ENCODE data around the gene COQ6.
"Not testable (repeated sequence)": the region's sequence is repeated elsewhere in the genome, so short reads cannot be mapped to it uniquely, and the experiment has no call there.

The COQ6 gene

DNA sequence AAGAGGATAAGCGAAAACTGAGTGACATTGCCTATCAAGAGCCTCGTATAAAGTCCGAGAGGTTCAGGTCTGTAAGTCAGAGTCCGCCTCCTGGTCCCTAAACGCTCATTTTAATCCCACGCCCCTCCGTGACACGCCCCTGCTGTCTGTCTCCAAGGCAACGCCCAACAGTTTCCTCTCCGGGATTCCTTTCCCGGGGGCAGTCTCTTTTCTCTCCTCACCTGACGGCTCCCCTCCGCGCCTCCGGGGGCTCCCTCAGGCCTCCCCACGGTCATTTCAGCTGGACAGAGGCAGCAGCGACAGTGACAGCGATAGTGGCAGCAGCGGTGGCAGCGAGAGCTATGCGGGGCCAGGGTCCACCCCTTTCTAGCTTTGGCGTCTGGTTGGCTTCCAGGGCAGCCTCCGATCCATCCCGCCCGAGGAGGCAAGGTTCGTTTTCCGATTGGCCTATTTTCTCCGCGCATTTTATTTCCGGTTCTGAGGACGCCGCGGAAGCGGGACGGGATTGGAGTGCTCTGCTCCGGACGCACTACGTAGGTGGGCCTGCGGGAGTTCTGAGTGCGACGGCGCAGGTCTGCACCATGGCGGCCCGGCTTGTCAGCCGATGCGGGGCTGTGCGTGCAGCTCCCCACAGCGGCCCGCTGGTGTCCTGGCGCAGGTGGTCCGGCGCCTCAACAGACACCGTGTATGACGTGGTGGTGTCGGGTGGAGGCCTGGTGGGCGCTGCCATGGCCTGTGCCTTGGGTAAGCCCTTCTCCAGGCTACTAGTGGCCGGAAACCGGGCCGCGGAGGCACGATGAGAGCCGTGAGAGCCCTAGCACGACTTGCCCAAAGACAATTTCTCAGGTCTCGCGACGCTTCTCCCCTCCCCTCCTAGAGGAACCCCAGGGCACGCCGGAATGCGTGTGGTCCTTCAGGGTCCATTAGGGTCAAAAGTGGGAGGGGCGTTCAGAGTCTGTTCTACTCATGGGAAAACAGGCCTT, at the start of gene COQ6, which contains the start of gene FAM161B:
TSS of gene COQ6 (plus strand) at position 551 of the 983 bp plus-strand sequence. CDS start at position 582, 31 bp downstream.
TSS of gene FAM161B (minus strand) at position 343 of the 983 bp plus-strand sequence. CDS start at position 275, 68 bp downstream.
- DNase-seq (ENCODE audit: low read depth) = peak; percentile 90

DNA sequence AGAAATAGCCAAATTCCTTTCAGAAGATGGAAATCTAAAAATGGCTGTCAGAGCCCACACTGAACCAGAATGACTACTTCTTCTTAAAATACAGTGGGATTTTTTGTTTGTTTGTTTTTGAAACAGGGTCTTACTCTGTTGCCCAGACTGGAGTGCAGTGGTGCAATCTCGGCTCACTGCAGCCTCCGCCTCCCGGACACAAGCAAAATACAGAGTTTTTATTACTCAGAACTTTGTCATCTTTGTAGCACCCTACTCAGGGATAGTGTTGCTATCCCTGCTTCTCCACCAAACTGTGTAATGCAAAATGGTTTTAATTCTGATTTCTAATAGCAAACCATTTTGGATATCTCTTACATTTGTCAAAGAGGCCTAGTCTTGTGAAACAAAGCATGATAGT, 47.1 kb upstream of the COQ6 start:
- DNase-seq (ENCODE audit: low read depth) = no peak

DNA sequence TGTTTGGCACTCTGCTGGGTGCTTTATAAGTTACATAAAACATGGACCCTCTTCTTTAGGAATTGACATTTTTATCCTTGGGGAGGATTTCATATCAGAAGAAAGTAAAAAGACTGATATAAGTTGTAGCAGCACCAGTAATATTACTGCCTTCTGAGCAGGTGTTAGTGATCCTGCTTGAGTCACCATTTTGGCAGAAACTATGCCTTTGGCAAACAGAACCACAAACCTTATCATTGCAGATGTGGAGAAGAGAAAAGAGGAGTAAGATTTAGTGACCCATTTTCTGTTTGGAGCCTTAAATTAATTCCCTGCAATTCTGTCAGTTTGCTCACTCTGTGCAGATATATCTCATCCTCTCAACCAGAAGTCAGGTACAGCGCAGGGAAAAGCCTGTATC, 40.4 kb upstream of the COQ6 start:
- DNase-seq (ENCODE audit: low read depth) = no peak

GRCh38 chr14:73913256-73913655, 36.8 kb upstream of the COQ6 start:
- DNase-seq (ENCODE audit: low read depth) = no peak

DNA sequence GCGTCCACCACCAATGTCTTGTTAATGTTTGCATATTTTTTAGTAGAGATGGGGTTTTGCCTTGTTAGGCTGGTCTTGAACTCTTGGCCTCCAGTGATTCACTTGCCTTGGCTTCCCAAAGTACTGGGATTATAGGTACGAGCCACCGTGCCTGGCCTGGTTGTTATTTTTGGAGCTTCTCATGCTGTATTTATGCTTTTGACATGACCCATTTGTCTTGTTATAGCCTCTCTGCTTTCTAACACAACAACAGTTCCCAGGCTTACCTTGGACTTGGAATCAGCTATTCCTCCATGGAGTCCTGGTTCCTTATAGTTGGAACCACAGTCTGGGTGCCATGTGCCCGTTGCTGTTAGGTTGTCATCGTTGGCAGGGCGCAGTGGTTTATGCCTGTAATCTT, 33.8 kb upstream of the COQ6 start:
- no peak for DNase-seq (ENCODE audit: low read depth)

- DNase-seq (ENCODE audit: low read depth) = not testable (repeated sequence)
Measured at GRCh38 chr14:73919457-73919856, 30.6 kb upstream of the COQ6 start.

- no peak for DNase-seq (ENCODE audit: low read depth)
Measured at GRCh38 chr14:73924337-73924736, 25.8 kb upstream of the COQ6 start.

- DNase-seq (ENCODE audit: low read depth) = no peak
Measured at GRCh38 chr14:73935666-73936065, 14.4 kb upstream of the COQ6 start.

DNA sequence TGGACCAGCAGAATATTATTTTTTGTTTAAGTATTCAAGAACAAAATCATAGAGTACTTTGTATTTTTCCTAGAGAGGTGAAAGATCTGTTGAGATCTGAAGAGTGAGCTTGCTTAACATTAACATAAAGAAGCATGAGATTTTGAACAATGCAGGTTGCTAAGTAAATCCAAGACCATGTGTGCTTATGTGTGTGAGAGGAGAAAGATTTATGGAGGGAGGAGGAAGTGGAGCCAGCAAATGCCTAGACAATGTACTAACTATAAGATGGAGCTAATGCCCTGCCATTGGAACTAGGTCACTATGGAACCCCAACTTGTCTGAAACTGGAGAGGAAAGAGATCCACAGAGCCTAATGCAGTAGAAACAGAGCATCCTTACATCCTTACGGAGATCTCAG, 13.6 kb upstream of the COQ6 start:
- DNase-seq (ENCODE audit: low read depth) = no peak

DNA sequence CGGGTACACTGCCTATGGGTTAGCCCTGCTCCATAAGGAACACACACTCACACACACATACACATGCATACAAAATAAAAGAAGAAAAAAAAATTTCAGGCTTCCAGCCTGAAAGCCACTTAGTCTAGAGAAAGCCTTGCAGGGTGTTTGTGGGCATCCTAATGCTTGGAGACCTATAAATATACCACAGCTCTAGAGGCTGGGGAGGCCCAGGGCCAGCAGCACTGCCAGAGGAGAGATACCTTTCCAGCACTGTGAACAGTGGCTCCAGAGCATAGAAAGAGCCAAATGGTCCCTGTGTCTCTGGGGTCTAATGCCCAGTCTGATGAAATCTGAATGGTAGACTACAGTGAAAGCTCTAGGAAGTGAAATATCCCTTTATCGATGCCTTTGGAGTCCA, 13.1 kb upstream of the COQ6 start:
- DNase-seq (ENCODE audit: low read depth) = no peak

DNA sequence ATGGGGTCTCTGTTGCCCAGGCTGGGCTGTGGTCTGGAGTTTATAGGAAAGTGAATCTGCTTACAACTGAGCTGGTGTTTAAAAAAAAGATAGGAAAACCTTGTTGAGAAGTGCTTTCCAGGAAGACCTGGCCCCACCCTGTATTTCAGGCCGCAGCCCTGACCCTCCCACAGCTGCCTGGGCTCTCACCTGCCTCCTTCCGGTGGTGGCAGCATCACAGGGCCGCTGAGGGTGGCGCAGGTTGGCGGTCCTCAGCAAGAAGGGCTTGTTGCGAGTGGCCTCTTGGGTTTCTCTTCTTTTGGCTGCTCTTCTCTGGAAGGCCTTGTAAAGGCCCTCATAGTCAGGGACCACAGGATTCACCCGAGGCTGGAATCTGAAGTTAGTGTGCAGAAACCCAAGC, 7.9 kb upstream of the COQ6 start:
- no peak for DNase-seq (ENCODE audit: low read depth)

DNA sequence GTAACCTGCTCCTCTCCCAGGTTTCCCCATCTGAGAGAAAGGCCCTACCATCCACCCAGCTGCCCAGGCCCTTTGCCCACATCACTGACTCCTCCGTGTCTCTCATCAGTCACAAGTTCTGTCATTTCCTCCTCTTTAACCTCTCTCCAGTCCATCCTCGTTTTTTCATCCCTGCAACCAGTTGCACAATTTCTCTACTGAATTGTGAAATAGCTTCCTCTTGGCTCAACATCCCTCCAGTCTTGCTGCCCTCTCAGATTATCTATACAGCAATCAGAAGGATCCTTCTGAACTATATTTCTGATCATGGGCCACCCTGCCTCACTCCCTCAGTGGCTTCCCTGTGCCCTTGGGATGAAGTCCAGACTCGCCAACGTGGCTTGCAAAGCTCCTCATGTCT, 7.0 kb upstream of the COQ6 start:
- DNase-seq (ENCODE audit: low read depth) = no peak

- no peak for DNase-seq (ENCODE audit: low read depth)
Measured at GRCh38 chr14:73944432-73945158, 5.5 kb upstream of the COQ6 start.

DNA sequence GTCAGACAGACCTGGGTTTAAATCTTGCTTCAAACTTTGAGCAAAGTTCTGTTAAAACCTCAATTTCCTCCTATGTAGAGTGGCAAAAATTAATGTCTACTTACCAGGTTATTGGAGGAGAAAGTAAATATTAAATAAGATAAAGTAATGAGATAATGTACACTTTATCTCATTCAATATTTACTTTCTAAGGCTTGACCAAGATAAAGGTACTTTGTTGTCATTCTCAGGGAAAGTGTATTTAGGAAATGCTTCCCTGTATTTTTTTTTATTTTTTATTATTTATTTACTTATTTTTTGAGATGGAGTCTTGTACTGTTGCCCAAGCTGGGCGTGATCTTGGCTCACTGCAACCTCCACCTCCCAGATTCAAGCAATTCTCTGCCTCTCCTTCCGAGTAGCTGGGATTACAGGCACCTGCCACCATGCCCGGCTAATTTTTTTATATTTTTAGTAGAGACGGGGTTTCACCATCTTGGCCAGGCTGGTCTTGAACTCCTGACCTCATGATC, 4.9 kb upstream of the COQ6 start:
- DNase-seq (ENCODE audit: low read depth) = no peak

- no peak for DNase-seq (ENCODE audit: low read depth)
Measured at GRCh38 chr14:73953731-73954130, 3.6 kb downstream of the COQ6 start.

GRCh38 chr14:73955674-73956073, 5.6 kb downstream of the COQ6 start:
- no peak for DNase-seq (ENCODE audit: low read depth)

DNA sequence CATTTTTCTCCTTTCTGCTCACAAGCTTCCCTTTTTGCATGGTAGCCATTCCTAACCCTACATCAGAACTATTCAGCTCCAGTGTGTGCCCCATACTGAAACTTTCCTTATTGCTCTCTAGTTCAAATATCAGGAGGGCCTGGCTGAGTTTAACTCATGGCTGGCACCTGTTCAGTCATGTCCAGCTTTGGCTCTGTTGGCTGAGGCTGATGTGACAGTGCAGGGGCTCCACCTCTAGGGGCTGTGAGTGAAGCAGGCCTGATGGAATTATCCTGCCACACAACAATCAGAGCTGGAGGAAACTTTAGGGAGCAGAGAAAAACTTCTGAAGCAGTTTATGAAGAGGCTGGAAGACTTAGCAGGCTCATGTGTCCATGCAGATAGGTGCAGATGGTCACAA, 8.5 kb downstream of the COQ6 start:
- DNase-seq (ENCODE audit: low read depth) = no peak

GRCh38 chr14:73961192-73961591, 11.1 kb downstream of the COQ6 start:
- DNase-seq (ENCODE audit: low read depth) = no peak

GRCh38 chr14:73965216-73965615, 15.1 kb downstream of the COQ6 start:
- no peak for DNase-seq (ENCODE audit: low read depth)

- DNase-seq (ENCODE audit: low read depth) = no peak
Measured at GRCh38 chr14:73968885-73969284, 18.8 kb downstream of the COQ6 start.

DNA sequence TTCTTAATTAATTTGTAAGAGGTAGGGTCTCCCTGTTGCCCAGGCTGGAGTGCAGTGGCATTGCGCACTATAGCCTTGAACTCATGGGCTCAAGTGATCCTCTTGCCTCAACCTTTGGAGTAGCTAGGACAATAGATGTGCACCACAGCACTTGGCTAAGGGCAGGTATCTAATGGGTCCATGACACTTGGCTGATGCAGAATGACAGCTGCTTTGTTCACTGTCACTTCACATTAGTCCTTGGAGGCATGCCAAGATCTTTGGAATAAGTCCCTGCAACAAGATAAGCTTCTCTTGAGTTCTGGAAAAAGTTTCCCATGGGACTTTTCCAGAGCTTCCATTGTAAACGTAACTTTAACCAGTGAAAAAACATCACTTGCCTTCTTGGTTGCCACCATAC, 23.4 kb downstream of the COQ6 start:
- no peak for DNase-seq (ENCODE audit: low read depth)

DNA sequence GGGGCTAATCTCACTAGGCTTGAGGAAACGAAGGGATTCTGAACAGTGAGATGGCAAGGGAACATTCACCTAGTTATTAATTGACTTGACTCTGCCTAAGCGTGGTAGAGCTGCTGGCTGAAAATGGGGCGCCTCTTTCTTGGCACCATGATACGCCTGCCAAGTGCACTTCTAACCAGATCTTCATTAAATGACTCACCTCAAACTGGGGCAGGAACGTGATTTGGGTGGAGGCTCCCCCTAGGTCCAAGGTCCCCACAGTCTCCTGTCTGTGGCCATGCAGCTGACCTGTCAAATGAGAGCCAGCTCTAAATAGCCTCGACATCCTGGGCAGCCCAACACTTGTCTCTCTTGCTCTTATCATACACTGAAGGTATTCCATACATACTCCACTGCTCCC, 26.0 kb downstream of the COQ6 start:
- DNase-seq (ENCODE audit: low read depth) = no peak

DNA sequence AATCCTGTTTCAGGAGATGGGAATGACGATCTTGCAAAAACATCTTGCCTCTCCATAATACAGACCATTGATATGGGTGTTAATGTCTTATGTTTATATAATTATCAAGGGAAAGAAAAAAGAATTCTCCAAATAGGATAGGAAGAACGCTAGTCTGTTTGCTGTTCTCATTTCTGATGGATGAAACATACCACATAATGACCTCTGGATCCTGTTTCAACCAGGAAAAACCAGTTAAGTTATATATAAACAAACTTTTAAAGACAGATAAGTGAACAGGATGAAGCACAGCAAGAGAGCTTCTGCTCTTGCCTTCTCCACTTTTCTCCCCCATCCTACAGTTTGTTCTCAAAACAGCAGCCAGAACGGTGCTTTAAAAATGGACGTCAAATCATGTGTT, 27.8 kb downstream of the COQ6 start:
- DNase-seq (ENCODE audit: low read depth) = no peak
